Measurements from ENCODE around the gene POLR1A.

DNA sequence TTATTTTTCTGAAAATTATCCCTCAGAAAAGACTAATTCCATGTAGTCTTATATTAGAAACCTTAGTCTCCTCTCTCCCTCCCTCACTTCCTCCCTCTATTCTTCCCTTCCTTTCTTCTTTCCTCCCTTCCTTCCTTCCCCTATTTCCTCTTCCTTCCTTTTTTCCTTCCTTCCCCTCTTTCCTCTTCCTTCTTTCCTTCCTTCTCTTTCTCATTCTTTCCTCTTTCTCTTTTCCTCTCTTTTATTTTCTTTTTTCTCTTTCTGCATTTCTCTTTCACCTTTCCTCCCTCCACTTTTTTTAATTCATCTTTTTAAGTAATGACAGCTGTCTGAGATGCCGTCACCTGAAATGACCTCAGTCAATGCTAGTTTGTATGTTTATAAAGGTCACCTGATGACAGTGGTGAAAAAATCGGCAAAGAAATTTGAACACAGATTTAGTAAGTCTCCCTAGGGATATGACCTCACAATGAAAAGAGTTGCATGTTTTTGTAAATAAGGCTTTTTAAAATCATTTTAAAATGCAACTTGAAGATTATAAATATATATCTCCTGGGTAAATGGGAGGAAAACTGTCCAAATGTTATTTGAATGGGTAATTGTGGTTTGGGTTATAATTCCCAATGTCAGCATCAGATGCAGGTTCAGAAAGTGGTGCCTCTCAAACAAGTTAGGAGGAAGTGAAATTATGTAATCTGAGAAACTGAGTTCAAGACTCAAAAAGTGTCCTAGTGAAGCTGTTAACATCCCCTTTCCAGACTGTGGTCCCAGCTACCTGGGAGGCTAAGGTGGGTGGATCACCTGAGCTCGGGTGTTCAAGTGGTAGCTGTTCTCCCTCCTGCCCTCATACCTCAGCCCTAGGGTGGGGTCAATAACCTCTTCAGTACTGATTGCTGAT, 126.6 kb downstream of the POLR1A start:
- TF ChIP-seq, protein P1, sequence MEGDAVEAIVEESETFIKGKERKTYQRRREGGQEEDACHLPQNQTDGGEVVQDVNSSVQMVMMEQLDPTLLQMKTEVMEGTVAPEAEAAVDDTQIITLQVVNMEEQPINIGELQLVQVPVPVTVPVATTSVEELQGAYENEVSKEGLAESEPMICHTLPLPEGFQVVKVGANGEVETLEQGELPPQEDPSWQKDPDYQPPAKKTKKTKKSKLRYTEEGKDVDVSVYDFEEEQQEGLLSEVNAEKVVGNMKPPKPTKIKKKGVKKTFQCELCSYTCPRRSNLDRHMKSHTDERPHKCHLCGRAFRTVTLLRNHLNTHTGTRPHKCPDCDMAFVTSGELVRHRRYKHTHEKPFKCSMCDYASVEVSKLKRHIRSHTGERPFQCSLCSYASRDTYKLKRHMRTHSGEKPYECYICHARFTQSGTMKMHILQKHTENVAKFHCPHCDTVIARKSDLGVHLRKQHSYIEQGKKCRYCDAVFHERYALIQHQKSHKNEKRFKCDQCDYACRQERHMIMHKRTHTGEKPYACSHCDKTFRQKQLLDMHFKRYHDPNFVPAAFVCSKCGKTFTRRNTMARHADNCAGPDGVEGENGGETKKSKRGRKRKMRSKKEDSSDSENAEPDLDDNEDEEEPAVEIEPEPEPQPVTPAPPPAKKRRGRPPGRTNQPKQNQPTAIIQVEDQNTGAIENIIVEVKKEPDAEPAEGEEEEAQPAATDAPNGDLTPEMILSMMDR (IDR thresholded peaks at IDR 0.05 in 4 of 5, conservative IDR thresholded peaks at IDR 0.05 in 1 of 5) = no peak
- no peak for TF ChIP-seq POLR2A (IDR thresholded peaks at IDR 0.05)

Data from gastrocnemius medialis (tissue), 4 donors.